Urinary bladder (tissue), 4 donors: ENCODE measurements around the gene CLPX. TPM values are rescaled to one million over a fixed set of nuclear protein-coding genes. Genes with fewer than 3 reads are reported as not detected.
"Not testable (repeated sequence)": the region's sequence is repeated elsewhere in the genome, so short reads cannot be mapped to it uniquely, and the experiment has no call there.

Source experiments
- DNase-seq: peaks from one replicate; pipeline ENCODE4 v3.0.0-alpha.2; 2015; ENCODE audit errors: extremely low spot score
- H3K27ac ChIP-seq: one replicate; pipeline ENCODE4 v1.5.1; 2013; ENCODE audit warnings: low read depth, mild to moderate bottlenecking, moderate library complexity
- H3K36me3 ChIP-seq: one replicate; pipeline ENCODE4 v1.6.1; 2013; ENCODE audit warnings: mild to moderate bottlenecking, moderate library complexity; ENCODE audit not compliant: insufficient read depth
- H3K4me1 ChIP-seq: one replicate; pipeline ENCODE4 v1.6.1; 2013; ENCODE audit warnings: mild to moderate bottlenecking, moderate library complexity; ENCODE audit not compliant: insufficient read depth
- H3K4me3 ChIP-seq: one replicate; pipeline ENCODE4 v1.5.1; 2013; ENCODE audit warnings: low read depth, low read length
- WGBS: extraction: QIAGEN DNeasy Blood & Tissue Kit; methylation state at CpG from one replicate; pipeline ENCODE4 v1.1.7; 2013; 5-methylcytosine and 5-hydroxymethylcytosine counted together
- polyA plus RNA-seq: library from polyadenylated mRNA; stranded (reverse); fragments of 200-250 nt; gene quantifications from one replicate; pipeline ENCODE4 v1.2.3, GENCODE V29; 2013
- total RNA-seq: library from RNA; depleted of rRNA; stranded (reverse); fragments of >200 nt; gene quantifications from one replicate; pipeline ENCODE4 v1.2.3, GENCODE V29; 2014
- donor health status: healthy with polysubstance abuse.
- donor health status: healthy.

The CLPX gene
- total and polyA plus RNA-seq, 2 donors, result 24.9 to 73.6 TPM

DNA sequence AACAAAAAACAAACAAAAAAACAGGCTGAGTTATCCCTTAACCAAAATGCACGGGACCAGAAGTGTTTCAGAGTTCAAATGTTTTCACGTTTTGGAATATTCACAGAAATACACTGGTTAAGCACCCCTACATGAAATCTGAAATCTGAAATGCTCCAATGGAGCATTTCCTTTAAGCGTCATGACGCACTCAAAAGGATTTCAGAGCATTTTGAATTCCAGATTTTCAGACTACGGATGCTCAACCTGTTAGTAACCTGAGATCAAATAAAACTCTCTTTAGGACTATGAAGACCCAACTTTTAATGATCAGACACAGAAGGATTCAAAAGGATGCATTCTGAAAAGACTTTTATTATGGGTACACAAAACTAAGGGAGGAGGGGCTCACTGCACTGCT is 9.6 kb downstream of the CLPX start:
- no peak overlapping the region for H3K4me3 ChIP-seq
- H3K4me1 ChIP-seq, result no peaks in the 10 kb centered on the region
- no peak for DNase-seq
- no peak overlapping the region for H3K27ac ChIP-seq
- H3K36me3 ChIP-seq, result peaks cover 2% of the 10 kb centered on the region
- WGBS, result 88% methylated on average over 5 of the region's 5 CpGs

DNA sequence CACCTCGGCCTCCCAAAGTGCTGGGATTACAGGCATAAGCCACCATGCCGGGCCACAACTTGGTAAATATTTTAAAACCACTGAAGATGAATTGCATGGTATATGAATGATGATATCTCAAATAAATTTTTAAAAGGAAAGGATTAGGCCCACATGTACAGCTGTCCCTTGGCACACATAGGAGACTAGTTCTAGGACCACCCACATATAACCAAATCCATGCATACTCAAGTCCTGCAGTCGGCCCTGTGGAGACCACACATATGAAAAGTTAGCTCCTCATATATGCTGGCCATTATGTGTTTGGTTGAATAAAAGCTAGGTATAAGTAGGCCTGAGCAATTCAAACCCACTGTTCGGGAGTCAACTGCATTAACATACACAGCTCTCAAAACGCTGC is 10.6 kb downstream of the CLPX start:
- 81% methylated on average over 5 of the region's 5 CpGs for WGBS
- no peak for DNase-seq
- H3K4me3 ChIP-seq, result no peak overlapping the region
- H3K27ac ChIP-seq, result no peak overlapping the region
- H3K4me1 ChIP-seq, result no peaks in the 10 kb centered on the region
- peaks cover 2% of the 10 kb centered on the region for H3K36me3 ChIP-seq

DNA sequence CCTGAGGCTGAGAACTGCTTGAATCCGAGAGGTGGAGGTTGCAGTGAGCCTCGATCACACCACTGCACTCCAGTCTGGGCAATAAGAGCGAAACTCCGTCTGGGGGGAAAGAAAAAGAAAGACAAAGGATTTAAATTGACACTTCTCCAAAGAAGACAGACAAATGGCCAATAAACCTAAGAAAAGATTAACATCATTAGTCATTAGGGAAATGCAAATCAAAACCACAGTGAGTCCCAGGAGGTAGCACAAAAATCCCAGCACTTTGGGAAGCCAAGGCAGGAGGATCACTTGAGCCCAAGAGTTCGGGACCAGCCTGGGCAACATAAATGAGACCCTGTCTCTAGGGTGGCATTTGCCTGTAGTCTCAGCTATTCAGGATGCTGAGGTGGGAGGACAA is 12.6 kb downstream of the CLPX start:
- peaks cover 2% of the 10 kb centered on the region for H3K36me3 ChIP-seq
- H3K27ac ChIP-seq, result no peak overlapping the region
- 96% methylated on average over 5 of the region's 5 CpGs for WGBS
- no peak overlapping the region for H3K4me3 ChIP-seq
- no peak for DNase-seq
- no peaks in the 10 kb centered on the region for H3K4me1 ChIP-seq

DNA sequence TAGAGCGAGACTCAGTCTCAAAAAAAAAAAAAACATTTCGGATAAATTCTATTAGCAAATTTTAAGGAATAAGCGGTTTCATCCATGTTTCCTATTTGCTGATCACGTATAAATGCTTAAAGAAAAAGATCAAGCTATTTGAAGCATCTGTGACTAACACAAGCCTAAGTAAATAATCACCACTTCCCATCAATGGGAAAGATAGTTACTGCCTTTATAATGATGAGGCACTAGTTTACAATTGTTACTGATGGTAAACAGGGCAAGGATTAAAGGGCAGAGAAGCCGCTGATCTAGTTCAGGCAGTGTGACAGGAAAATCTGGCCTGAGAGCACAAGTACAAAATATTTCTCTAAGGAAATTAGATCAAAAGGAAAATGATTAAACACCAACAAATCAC is 13.7 kb downstream of the CLPX start:
- WGBS, result 91% methylated on average over 5 of the region's 5 CpGs

DNA sequence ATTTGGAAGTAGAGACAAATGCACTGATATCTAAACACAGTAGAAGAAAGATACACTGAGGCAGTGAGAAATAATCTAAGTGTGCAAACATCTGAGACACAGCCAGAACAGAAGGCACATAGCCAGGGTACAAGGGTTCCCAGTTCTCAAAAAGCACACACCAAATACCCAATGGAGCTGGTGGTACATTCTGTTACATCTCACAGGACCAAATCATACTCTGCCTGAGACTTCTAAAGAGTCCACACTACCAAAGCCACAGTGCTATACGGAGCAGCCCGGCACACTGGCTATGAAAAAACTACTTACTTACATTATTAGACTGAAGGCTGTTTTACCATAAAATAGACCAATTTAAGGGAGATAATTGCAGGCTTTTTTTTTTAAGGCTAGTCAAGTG is 19.3 kb downstream of the CLPX start:
- Histone ChIP-seq H3K27ac (no peak overlapping the region), H3K36me3 (peaks cover 4% of the 10 kb centered on the region), H3K4me1 (no peaks in the 10 kb centered on the region), H3K4me3 (no peak overlapping the region)
- DNase-seq, result no peak
- 87% methylated on average over 2 of the region's 2 CpGs for WGBS

More for the DNA sequence above, 13.7 kb downstream of the CLPX start:
- no peak for DNase-seq
- no peaks in the 10 kb centered on the region for H3K4me1 ChIP-seq
- H3K36me3 ChIP-seq, result peaks cover 1% of the 10 kb centered on the region
- H3K27ac ChIP-seq, result no peak overlapping the region
- H3K4me3 ChIP-seq, result no peak overlapping the region

DNA sequence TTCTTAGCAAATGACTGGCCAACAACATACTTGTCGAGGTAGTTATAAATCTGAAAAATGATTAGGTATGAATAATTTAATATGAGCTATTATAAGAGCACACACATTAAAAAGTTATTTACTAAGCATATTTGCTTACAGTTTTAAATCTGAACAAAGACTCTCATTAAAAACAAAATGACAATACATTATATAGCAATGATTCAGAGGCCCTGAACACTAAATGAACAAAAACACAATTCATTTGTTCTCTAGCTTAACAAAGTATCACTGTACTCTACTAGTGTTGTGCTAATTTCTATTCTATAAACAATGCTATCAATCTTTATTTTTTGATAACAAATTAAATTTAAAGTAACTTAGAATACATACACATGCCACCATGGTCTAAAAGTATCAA is 21.0 kb downstream of the CLPX start:
- 86% methylated on average over 1 of the region's 1 CpG for WGBS
- H3K27ac ChIP-seq, result no peak overlapping the region
- no peaks in the 10 kb centered on the region for H3K4me1 ChIP-seq
- H3K36me3 ChIP-seq, result peaks cover 4% of the 10 kb centered on the region
- DNase-seq, result no peak
- H3K4me3 ChIP-seq, result no peak overlapping the region

- WGBS, result 83% methylated on average over 4 of the region's 4 CpGs
- DNase-seq, result no peak
- Histone ChIP-seq H3K4me3 (no peak overlapping the region), H3K4me1 (no peaks in the 10 kb centered on the region), H3K27ac (no peak overlapping the region), H3K36me3 (peaks cover 6% of the 10 kb centered on the region)
Observed at GRCh38 chr15:65163041-65163440, 22.1 kb downstream of the CLPX start.

DNA sequence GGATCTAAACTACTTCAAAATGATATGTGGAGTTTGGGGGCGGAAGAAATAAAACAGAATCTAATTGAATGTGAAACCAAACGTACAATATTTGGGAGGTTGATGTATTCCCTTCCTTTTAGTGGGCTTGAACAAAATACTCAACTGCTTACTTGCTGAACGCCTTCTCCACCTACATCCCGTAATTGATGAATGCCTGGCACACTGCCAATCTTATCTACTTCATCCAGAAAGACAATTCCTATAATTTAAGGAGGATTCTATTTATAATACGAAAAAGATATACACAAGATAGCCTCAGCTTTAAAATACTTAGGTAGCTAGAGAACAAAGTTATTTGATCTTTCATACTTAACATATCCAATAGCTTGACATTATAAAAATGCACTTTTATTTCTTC is 28.4 kb downstream of the CLPX start:
- WGBS, result 71% methylated on average over 5 of the region's 5 CpGs
- H3K36me3 ChIP-seq, result peaks cover 10% of the 10 kb centered on the region
- H3K4me1 ChIP-seq, result no peaks in the 10 kb centered on the region
- H3K27ac ChIP-seq, result no peak overlapping the region
- DNase-seq, result no peak
- no peak overlapping the region for H3K4me3 ChIP-seq

DNA sequence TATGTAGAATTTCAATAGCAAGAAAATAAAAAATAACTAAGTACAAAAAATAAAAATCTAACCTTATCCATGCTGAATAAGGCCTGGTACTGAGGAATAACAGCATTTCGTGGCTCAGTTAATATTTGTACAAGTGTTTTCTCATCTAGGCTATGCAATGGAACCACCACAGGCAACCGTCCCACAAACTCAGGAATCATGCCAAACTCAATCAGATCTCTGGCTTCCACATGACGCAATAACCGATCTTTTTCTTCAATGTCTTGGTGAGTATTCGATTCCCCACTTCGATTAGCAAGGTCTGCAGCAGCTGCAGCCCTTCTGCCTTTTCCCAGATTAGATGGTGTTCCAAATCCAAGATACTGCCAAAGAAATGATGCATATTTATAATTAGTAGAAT is 30.4 kb downstream of the CLPX start:
- Histone ChIP-seq H3K36me3 (peaks cover 10% of the 10 kb centered on the region), H3K4me1 (no peaks in the 10 kb centered on the region), H3K4me3 (no peak overlapping the region), H3K27ac (no peak overlapping the region)
- DNase-seq, result no peak
- 88% methylated on average over 6 of the region's 6 CpGs for WGBS

DNA sequence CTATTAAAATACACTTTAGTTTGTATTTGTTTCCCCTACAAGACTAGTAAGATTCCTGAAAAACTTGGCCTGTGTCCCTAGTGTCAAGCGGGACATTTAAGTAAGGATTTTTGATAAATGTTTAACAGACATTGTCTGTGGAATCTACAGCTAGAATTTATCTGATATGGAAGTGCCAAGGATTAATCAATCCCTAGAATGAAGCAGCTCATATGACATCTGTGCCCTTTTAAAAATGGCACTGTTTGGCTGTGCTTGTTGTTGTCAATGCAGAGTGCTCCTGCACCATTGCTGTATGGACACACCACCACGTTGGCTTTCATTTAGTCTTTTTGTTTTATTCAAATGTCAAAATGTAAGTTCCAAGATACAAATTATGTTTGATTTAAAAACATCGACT is 37.2 kb downstream of the CLPX start:
- Histone ChIP-seq H3K4me1 (no peaks in the 10 kb centered on the region), H3K4me3 (no peak overlapping the region), H3K27ac (no peak overlapping the region), H3K36me3 (peaks cover 6% of the 10 kb centered on the region)
- DNase-seq, result no peak
- WGBS, result 74% methylated on average over 3 of the region's 3 CpGs

- H3K4me3 ChIP-seq, result no peak overlapping the region
- 73% methylated on average over 4 of the region's 4 CpGs for WGBS
- no peak overlapping the region for H3K27ac ChIP-seq
- no peaks in the 10 kb centered on the region for H3K4me1 ChIP-seq
- no peak for DNase-seq
- H3K36me3 ChIP-seq, result peaks cover 4% of the 10 kb centered on the region
Observed at GRCh38 chr15:65146438-65146837, 38.7 kb downstream of the CLPX start.

- H3K4me1 ChIP-seq, H3K4me3 ChIP-seq, H3K27ac ChIP-seq, DNase-seq, H3K36me3 ChIP-seq: not testable (repeated sequence)
- 91% methylated on average over 6 of the region's 6 CpGs for WGBS
Observed at GRCh38 chr15:65138631-65139030, 46.5 kb downstream of the CLPX start.

GRCh38 chr15:65137893-65138292 is 47.2 kb downstream of the CLPX start:
- H3K4me1 ChIP-seq, DNase-seq, H3K36me3 ChIP-seq, H3K4me3 ChIP-seq, H3K27ac ChIP-seq: not testable (repeated sequence)
- WGBS, result 92% methylated on average over 4 of the region's 4 CpGs

DNA sequence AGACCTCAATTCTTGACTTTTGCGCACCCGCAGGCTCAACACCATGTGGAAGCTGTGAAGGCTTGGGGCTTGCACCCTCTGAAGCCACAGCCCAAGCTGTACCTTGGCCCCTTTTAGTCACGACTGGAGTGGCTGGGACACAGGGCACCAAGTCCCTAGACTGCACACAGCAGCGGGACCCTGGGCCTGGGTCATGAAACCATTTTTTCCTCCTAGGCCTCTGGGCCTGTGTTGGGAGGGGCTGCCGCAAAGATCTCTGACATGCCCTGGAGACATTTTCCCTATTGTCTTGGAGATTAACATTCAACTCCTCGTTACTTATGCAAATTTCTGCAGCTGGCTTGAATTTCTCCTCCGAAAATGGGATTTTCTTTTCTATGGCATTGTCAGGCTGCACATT is 48.1 kb downstream of the CLPX start:
- H3K4me3 ChIP-seq, H3K4me1 ChIP-seq, H3K27ac ChIP-seq, H3K36me3 ChIP-seq, DNase-seq: not testable (repeated sequence)
- 94% methylated on average over 7 of the region's 7 CpGs for WGBS

- DNase-seq, result no peak
- no peaks in the 10 kb centered on the region for H3K36me3 ChIP-seq
- H3K4me3 ChIP-seq, result no peak overlapping the region
- WGBS, result 93% methylated on average over 8 of the region's 8 CpGs
- H3K27ac ChIP-seq, result no peak overlapping the region
- no peaks in the 10 kb centered on the region for H3K4me1 ChIP-seq
Observed at GRCh38 chr15:65134538-65134937, 50.6 kb downstream of the CLPX start.
